Hepatocyte (in vitro differentiated cells): ENCODE data around the gene CELSR1.

Source experiments
- CTCF ChIP-seq: fragments of 200-600 bp; sonication (generic); IDR thresholded peaks from 2 replicates; pipeline ENCODE4 v1.5.1; 2016; ENCODE audit warnings: antibody characterized with exemption, mild to moderate bottlenecking; ENCODE audit not compliant: poor library complexity
- EZH2phosphoT487 ChIP-seq: fragments of 200-600 bp; sonication (generic); IDR thresholded peaks from one replicate; pipeline ENCODE4 v1.6.1; 2018; ENCODE audit warnings: antibody characterized with exemption, mild to moderate bottlenecking, low read depth, moderate library complexity; ENCODE audit not compliant: unreplicated experiment, severe bottlenecking

- TF ChIP-seq CTCF, result no peak
- no peak for TF ChIP-seq EZH2phosphoT487
These were observed 48.1 kb upstream of the CELSR1 start for GRCh38 chr22:46585340-46586122.
